GM21786 (cell line): ENCODE results near the gene SVIL.
"Not testable (repeated sequence)": the region's sequence is repeated elsewhere in the genome, so short reads cannot be mapped to it uniquely, and the experiment has no call there.

Experiments
- ATAC-seq: cut with Tn5 transposase; IDR thresholded peaks from one replicate; pipeline ENCODE4 v1.9.1; 2021; ENCODE audit not compliant: unreplicated experiment

Gene SVIL

GRCh38 chr10:29492774-29493173, 142.0 kb downstream of the SVIL start:
- no peak for ATAC-seq

DNA sequence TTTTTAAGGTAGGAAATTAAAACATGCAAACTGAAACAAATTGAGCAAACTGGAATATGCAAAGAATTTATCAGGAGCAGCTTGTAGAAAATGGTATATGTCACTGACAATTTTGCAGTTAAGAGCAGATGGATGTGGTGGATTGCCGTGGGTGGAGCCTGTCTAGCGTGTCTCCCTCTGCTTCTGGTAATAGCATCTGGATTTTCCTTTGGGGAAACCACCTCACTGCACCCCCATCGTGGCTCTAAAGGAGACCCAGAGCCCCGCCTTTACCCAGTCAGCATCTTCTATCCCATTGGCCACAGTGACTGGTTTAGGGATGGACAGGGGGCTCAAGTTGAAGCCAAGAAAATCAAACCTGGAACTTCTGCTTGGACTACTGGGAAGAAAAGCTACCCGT, 142.9 kb downstream of the SVIL start:
- no peak for ATAC-seq

DNA sequence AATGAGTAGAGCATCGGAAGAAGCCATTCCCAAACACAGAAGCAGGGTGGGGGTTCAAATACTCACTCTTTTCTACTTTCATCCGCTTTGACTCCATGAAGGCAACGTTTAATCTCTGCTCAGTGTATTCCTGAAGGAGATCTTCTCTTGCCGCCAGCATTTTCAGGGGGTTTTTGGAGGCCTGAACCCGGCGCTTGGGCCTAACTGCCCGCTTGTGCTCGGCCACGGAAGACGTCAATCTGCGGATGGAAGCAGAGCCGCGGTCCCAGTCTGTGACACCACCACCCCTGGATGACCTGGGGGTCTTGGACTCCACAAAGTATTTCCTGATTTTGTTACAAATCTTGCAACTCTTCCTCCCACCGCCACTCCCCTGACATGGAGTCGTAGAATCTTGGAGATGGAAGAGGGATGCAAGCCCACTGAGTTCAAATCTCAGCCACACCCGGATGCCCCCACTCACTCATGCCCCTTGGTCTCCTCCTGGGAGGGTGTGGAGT, 143.9 kb downstream of the SVIL start:
- ATAC-seq = not testable (repeated sequence)

- ATAC-seq = not testable (repeated sequence)
These were observed 146.3 kb downstream of the SVIL start for GRCh38 chr10:29488471-29488870.

DNA sequence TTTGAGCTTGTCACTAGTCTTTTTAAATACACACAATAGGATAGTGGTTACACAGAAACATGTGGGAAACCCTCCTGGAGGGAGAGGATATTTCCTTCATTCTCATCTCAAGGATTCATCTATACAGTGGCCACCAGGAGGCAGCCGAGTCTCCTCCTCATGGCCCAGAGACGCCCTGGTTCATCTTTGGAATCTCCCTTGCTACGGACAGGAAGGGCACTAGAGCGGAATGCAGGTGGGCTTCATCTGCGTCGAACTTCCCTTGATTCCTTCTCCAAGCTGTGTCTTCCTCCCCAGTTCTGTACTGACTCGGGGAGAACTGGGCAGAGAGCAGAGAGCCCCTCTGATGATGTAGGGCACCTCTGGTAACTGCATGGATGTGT, 146.9 kb downstream of the SVIL start:
- not testable (repeated sequence) for ATAC-seq

DNA sequence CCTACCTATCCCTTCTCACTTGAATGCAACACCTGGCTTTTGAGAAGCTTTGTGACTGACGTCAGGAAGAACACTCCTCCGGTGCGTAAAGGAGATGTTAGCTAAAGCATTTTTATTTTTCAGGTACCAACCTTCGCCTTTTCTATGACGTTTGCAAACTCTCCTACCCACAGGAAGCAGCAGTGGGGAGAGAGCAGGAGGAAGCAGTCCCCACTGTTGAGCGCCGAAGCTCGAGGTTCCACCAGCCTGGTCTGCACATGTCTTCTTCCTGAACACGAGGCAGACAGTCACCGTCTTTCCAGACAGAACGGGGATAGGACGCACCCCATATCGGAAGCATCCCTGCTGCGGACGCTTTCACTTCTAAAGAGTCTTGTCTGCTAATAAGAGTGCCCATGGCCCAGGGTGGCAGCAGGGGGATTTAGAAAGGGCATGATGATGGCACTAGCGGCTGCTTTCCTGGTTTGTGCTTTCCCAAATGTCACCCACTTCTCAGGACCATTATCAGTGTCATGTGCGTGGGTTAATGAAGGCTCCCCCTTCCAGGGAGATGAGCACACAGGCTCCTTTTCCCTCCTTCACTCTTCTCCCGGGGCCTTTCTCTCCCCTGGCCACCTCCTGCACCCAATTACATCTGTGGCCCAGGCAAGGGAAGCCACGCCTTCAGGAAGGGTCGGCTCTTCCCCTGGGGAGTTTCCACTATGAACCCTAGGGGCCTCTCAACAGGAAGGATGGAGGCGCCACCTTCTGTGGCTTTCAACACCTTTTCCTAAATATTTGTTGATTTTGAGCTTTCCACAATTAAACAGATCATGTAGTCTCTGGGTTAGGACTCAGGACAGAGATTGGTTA, 147.5 kb downstream of the SVIL start:
- not testable (repeated sequence) for ATAC-seq

- ATAC-seq = no peak
These were observed 148.3 kb downstream of the SVIL start for GRCh38 chr10:29486433-29486832.

GRCh38 chr10:29484677-29485076, 150.1 kb downstream of the SVIL start:
- not testable (repeated sequence) for ATAC-seq

DNA sequence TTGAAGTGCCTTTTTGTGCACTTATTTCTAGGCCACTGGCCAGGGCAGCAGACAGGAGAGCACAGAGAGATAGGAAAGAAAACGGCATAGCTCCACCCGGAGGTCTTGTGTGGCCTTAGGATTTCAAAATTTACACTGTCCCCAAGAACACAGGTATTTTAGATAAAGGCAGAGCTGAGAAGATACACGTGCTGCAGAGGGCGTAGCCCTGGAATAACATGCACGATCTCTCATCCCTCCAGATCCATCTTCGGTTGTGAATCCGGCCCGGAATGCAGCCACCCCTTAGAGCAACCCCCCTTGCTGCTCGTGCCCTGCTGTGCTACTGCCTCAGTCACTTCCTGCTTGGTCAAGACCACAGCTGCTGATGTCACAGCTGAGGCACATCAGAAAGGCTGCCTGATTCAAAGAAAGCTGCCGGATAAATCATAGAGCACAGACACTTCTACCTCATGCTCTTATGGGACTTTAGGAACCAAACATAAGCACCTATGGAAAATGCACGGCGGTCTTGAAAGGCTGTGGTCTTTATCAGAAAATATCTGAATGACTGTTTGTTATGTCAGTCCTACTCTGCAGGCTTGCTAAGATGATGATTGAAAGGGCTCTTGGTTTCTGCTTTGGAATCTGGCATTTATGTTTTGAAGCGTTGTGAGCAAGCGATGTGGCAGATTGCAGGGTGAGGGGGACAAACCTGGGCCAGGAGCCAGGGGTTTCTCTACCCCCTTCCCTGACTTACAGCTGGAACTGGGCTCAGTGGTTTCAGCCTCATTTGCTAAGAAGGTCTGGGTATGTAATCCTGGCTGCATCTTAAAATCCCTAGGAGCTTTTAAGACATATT, 152.0 kb downstream of the SVIL start:
- ATAC-seq = peak; percentile 39

- ATAC-seq = no peak
These were observed 152.8 kb downstream of the SVIL start for GRCh38 chr10:29481906-29482440.

DNA sequence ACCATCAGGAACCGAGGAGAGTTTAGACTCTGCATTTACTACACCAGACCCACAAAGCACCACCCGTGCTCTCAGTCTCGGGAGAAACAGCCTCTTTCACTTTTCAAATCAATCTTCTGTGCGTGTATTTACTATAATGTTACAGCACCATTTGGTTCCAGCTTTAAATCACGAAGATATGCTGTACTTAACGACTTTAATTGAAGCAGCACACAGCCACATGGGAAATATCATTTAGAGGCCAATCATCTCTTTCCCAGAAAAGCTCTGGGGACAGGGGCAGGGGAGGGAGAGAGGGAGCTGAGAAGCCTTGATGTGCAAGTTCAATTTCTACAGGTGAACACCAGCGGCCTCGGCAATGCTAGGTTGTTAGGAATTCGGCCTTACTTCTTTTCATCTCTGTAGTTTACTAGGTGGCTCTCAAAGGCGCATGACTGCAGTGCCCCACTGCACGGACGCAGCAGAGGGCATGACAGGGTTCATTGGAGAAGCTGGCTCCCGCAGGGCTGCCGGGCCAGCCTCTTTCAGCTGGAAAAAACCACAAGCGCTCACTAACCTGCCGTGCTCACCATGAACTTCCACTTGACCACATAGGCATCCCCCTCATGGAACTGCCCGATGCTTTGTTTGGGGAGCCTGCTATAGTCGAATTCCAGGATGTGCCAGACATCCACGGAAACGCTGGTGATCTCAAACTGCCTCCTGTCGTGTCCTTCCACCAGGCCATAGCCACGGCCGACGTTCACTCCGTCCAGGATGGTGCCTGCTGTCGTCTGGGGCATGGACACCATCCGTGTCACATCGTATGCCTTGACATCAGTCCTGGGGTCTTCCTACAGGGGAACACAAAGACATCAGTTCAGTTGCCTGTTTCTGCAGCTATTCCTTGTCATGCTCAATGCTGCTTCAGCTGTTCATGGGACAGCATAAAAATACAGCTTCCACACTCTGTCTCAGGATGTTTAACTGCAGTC, 154.5 kb downstream of the SVIL start:
- no peak for ATAC-seq

- no peak for ATAC-seq
These were observed 155.5 kb downstream of the SVIL start for GRCh38 chr10:29479081-29479925.

- ATAC-seq = no peak
These were observed 161.2 kb downstream of the SVIL start for GRCh38 chr10:29473406-29474100.

GRCh38 chr10:29473087-29473356, 161.7 kb downstream of the SVIL start:
- ATAC-seq = no peak

- ATAC-seq = no peak
These were observed 162.3 kb downstream of the SVIL start for GRCh38 chr10:29472301-29473086.

GRCh38 chr10:29471544-29471859, 163.3 kb downstream of the SVIL start:
- ATAC-seq = no peak

DNA sequence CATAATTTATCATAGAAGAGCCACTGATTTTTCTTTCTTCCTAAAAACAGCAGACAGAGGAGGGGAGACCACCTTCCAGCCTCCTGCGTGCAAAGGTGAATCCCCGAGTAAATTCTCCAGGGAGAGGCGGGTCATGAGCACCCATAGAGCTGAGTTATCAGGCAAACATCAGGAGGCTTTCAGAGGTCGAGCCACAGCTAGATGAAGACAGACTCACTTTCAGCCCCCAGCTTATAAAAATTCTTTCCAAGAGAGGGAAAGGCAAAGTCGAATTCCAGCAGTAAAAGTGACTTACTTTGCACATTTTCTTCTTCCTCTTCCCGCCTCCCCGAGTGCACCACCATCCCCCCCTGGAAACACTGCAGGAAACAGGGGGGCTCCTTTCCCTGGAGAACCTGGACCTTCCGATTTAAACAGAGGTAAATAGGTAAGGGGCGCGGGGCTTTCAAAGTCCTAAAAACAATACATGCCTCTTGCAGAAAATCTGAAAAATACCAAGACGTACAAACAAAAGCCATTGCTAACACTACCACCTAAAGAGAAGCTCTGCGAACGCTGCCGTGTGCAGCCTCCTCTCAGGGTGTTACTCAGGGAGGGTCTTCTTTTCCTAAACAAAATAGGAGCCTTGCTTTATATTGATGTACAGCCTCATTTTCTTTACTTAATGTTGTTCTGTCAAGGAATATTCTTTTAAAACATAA, 163.8 kb downstream of the SVIL start:
- no peak for ATAC-seq

DNA sequence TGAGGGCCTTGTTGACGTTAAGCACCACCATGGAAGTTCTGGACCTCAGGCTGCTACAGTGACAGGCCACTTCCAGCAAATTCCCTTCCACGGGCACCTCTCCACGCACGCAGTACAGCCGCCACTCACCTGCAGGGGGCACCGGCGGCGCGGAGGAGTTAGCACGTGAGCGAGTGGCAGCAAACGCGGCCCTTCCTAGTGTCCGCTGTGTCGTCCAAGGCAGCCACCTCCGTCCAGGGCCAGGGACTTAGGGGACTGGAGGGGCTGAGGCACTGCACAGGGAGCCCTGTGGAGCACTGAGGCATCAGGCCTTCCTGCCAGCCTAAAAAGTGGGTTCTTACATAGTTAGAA, 164.4 kb downstream of the SVIL start:
- no peak for ATAC-seq
